Esophagus squamous epithelium (tissue), 4 donors: ENCODE data around the gene MCTP2.

Experiments used
- POLR2A ChIP-seq, 4 donors: fragments of 450-650 bp; IDR thresholded peaks; one replicate each; pipeline ENCODE4 v1.6.1; 2017; ENCODE audit warnings: antibody characterized with exemption in 4 of 4, mild to moderate bottlenecking in 4 of 4, moderate library complexity in 3 of 4
- TF ChIP-seq, protein P1 (sequence below), 6 experiments: fragments of 450-650 bp in 4 of 6; fragments of 200-600 bp in 2 of 6; sonication (generic) in 2 of 6; IDR thresholded peaks; one replicate each; pipeline ENCODE4 v1.5.1; 2016 to 2019; ENCODE audit warnings: antibody characterized with exemption in 6 of 6, mild to moderate bottlenecking in 4 of 6, moderate library complexity in 4 of 6

DNA sequence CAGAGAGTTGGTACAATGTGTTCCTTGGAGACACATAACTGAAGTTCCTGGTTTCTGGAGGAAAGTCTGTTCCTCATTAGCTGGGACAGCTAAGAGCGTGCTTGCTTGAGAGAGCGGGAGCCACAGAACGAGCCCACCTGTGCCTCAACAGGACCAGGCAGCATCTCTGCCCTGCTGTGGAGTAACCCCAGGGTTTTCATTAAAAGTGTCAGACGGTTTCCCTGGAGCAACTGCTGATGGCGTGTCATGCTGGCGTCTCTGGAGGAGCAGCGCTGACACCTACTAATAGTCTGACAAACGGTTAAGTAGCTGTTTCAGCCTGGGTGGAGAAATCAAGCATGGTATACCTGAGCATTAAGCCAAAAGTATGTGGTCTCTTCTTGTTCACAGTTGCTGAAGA lies 150.0 kb downstream of the MCTP2 start:
- TF ChIP-seq, protein P1, sequence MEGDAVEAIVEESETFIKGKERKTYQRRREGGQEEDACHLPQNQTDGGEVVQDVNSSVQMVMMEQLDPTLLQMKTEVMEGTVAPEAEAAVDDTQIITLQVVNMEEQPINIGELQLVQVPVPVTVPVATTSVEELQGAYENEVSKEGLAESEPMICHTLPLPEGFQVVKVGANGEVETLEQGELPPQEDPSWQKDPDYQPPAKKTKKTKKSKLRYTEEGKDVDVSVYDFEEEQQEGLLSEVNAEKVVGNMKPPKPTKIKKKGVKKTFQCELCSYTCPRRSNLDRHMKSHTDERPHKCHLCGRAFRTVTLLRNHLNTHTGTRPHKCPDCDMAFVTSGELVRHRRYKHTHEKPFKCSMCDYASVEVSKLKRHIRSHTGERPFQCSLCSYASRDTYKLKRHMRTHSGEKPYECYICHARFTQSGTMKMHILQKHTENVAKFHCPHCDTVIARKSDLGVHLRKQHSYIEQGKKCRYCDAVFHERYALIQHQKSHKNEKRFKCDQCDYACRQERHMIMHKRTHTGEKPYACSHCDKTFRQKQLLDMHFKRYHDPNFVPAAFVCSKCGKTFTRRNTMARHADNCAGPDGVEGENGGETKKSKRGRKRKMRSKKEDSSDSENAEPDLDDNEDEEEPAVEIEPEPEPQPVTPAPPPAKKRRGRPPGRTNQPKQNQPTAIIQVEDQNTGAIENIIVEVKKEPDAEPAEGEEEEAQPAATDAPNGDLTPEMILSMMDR (IDR thresholded peaks at IDR 0.05) = no peak
- TF ChIP-seq POLR2A (IDR thresholded peaks at IDR 0.05) = no peak
